ENCODE measurements around the gene TBC1D22B.
"Not testable (repeated sequence)": the region's sequence is repeated elsewhere in the genome, so short reads cannot be mapped to it uniquely, and the experiment has no call there.

Gene TBC1D22B

GRCh38 chr6:37321516-37322415, 64.2 kb downstream of the TBC1D22B start:
- no peak for DNase-seq

- DNase-seq = no peak
Measured at GRCh38 chr6:37323580-37323979, 66.0 kb downstream of the TBC1D22B start.

- DNase-seq = peak in 1 of 5 donors; percentile 49
Measured at GRCh38 chr6:37324131-37325033, 66.8 kb downstream of the TBC1D22B start.

- DNase-seq = not testable (repeated sequence)
Measured at GRCh38 chr6:37330345-37330744, 72.8 kb downstream of the TBC1D22B start.

- DNase-seq = no peak
Measured at GRCh38 chr6:37331047-37331446, 73.5 kb downstream of the TBC1D22B start.

- no peak for DNase-seq
Measured at GRCh38 chr6:37332894-37333293, 75.3 kb downstream of the TBC1D22B start.

GRCh38 chr6:37334047-37334446, 76.5 kb downstream of the TBC1D22B start:
- no peak for DNase-seq

GRCh38 chr6:37338317-37338716, 80.7 kb downstream of the TBC1D22B start:
- DNase-seq = not testable (repeated sequence)

GRCh38 chr6:37338745-37339255, 81.2 kb downstream of the TBC1D22B start:
- DNase-seq = no peak

GRCh38 chr6:37339741-37340638, 82.4 kb downstream of the TBC1D22B start:
- no peak for DNase-seq

- DNase-seq = no peak
Measured at GRCh38 chr6:37340639-37340943, 83.0 kb downstream of the TBC1D22B start.

GRCh38 chr6:37343248-37343647, 85.7 kb downstream of the TBC1D22B start:
- DNase-seq = no peak

GRCh38 chr6:37344308-37344707, 86.7 kb downstream of the TBC1D22B start:
- no peak for DNase-seq

- not testable (repeated sequence) for DNase-seq
Measured at GRCh38 chr6:37345804-37346203, 88.2 kb downstream of the TBC1D22B start.

GRCh38 chr6:37347177-37347576, 89.6 kb downstream of the TBC1D22B start:
- DNase-seq = no peak

- DNase-seq = no peak
Measured at GRCh38 chr6:37347670-37348111, 90.1 kb downstream of the TBC1D22B start.

- no peak for DNase-seq
Measured at GRCh38 chr6:37351027-37351426, 93.5 kb downstream of the TBC1D22B start.

GRCh38 chr6:37352384-37352783, 94.8 kb downstream of the TBC1D22B start:
- DNase-seq = no peak

- DNase-seq = peak; percentile 75 to 91 (median 84)
Measured at GRCh38 chr6:37353761-37354525, 96.4 kb downstream of the TBC1D22B start, which contains the start of gene RNF8. Gene RNF8 (plus strand): TSS chr6:37353983. CDS start chr6:37354165, 182 bp downstream.

GRCh38 chr6:37354526-37355384, 97.2 kb downstream of the TBC1D22B start:
- peak in 1 of 5 donors; percentile 16 for DNase-seq

Data from T-helper 1 cell (primary cell).